Choroid plexus epithelial cell (primary cell): ENCODE results near the gene CYB5RL.

ENCODE experiments used
- DNase-seq: peaks from one replicate; pipeline ENCODE4 v3.0.0-alpha.2; 2010; ENCODE audit warnings: low read depth
- H3K4me3 ChIP-seq: 2 replicates; pipeline ENCODE4 v1.5.1; 2011; ENCODE audit warnings: low read depth, mild to moderate bottlenecking, control low read depth, low read length, moderate library complexity
- TF ChIP-seq, protein P1 (sequence below): conservative IDR thresholded peaks from 2 replicates; pipeline ENCODE4 v1.5.1; 2011; ENCODE audit warnings: low read depth, mild to moderate bottlenecking, control low read depth, inconsistent platforms, low read length, moderate library complexity

Gene CYB5RL

DNA sequence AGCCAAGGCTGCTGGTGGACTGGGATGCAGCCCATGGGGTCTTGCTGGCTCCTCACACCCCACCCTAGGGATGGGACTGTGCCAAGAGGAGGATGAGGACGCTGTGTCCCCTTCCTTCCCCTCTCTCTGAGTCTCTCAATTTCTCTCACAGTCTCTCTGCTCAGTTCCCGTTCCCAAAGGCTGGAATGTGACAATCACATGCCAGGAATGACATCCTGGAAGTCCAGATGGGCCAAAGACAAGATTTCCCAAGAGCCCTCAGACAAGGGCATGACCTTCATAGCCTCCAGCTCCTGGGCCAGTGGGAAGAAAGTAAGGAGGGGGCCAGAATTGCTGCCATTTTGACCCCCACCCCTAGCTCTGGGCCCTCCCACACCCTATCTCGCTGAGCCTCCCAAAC is 39.5 kb downstream of the CYB5RL start:
- TF ChIP-seq, protein P1, sequence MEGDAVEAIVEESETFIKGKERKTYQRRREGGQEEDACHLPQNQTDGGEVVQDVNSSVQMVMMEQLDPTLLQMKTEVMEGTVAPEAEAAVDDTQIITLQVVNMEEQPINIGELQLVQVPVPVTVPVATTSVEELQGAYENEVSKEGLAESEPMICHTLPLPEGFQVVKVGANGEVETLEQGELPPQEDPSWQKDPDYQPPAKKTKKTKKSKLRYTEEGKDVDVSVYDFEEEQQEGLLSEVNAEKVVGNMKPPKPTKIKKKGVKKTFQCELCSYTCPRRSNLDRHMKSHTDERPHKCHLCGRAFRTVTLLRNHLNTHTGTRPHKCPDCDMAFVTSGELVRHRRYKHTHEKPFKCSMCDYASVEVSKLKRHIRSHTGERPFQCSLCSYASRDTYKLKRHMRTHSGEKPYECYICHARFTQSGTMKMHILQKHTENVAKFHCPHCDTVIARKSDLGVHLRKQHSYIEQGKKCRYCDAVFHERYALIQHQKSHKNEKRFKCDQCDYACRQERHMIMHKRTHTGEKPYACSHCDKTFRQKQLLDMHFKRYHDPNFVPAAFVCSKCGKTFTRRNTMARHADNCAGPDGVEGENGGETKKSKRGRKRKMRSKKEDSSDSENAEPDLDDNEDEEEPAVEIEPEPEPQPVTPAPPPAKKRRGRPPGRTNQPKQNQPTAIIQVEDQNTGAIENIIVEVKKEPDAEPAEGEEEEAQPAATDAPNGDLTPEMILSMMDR, result no peak
- H3K4me3 ChIP-seq, result no peak overlapping the region
- DNase-seq, result no peak

DNA sequence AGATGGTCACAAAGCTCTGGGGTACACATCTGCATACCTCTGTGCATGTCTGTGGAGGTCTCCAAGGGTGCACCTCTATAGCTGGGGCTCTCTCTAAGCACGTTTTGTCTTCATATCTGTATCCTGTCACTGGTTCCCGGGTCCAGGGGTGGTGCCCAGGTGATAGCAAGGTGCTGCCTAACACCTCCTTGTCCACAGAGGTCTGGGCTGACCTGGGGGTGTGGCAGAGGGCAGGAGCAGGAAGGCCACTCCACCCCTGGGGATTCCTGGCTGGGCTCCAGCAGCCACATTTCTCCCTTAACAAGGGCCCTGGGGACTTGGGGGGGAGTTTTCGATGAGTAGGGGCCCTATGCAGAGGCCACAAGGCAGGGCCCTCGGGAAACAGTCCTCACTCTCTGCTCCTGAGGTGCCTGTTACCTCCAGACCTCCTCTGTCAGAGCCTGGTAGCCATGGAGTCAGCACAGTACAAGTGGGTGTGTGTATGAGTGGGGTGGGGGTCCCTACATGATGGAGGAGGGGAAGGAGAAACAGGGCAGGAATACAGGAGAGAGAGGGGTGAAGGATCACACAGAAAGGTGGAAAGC is 40.0 kb downstream of the CYB5RL start:
- DNase-seq, result no peak
- TF ChIP-seq, protein P1, result no peak
- H3K4me3 ChIP-seq, result no peak overlapping the region

DNA sequence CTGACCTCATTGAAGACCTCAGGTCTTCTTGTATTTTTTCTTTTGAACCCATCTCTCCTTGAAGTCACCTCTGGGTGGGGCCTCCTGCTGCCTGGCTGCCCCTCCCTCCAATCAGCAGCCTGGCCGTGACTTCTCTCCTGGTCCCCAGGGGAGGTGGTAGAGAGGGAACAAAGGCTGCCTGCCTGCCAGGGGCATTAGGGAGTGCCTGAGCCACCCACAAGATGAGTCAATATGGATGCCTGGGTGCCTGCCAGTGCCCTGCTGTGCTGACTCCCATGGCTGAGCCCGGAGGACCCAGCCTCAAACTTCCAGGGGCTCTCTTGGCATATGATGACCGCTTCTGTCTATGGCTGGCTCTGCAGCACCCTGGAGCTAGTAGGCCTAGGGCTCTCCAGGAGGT is 41.8 kb downstream of the CYB5RL start:
- H3K4me3 ChIP-seq, result no peak overlapping the region
- no peak for DNase-seq
- TF ChIP-seq, protein P1, result no peak

DNA sequence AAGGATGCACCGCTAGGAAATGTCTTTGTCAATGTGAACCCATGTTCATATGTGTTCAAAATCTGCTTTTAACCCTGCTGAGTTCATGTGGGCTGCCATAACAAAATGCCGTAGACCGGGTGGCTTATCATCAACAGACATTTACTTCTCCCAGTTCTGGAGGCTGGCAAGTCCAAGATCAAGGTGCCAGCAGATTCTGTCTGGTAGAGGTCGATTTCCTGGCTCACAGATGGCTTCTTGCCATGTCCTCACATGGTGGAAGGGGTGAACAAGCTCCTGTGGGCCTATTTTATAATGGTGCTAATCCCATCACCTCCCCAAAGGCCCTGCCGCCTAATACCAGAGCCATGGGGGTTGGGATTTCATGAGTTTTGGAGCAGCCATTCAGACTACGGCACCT is 42.4 kb downstream of the CYB5RL start:
- H3K4me3 ChIP-seq, result no peak overlapping the region
- no peak for DNase-seq
- TF ChIP-seq, protein P1, result no peak

DNA sequence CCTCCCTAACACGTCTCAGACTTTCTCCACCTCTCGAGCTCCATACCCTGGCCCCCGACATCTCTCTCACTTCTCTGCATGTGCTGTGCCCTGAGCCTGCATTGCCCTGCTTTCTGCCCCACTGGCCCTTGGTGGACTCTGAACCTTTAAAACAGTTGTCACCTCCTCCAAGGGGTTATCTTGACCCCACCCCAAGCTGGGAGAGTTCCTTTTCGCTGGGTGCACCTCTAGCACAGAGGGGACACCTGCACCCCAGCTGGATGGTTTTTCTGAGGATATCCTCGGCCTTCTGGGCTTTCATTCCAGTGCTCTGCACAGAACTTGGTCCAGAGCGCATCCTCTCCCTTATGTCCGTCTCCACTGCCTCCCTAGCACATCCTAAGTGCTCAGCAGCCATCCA is 42.8 kb downstream of the CYB5RL start:
- TF ChIP-seq, protein P1, result no peak
- H3K4me3 ChIP-seq, result no peak overlapping the region
- DNase-seq, result no peak

DNA sequence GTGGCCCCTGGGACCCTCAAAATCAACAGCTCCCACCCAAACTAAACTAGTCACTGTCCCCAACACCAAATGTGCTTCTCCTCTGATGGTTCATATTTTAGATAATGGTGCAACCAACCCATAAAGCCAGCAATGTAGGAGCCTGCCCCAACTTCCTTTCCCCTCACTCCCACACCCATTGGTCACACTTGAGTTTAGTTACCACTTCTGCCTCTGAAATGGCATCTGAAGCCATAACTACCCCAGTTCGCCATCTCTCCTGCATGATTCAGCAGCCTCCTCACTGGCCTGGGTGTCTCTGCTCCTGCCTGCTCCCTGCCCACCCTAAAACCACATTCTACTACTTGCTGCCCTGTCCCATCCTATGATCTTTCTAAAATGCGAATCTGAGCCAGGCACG is 43.6 kb downstream of the CYB5RL start:
- no peak for DNase-seq
- TF ChIP-seq, protein P1, result no peak
- H3K4me3 ChIP-seq, result no peak overlapping the region
